Measurements from ENCODE around the gene PNMA5. TPM values are rescaled to one million over a fixed set of nuclear protein-coding genes. Genes with fewer than 3 reads are reported as not detected.

PNMA5 gene
- not detected in 5 replicates for total RNA-seq (2022; extraction: Qiagen RNA extraction; ENCODE audit: low read depth)

DNA sequence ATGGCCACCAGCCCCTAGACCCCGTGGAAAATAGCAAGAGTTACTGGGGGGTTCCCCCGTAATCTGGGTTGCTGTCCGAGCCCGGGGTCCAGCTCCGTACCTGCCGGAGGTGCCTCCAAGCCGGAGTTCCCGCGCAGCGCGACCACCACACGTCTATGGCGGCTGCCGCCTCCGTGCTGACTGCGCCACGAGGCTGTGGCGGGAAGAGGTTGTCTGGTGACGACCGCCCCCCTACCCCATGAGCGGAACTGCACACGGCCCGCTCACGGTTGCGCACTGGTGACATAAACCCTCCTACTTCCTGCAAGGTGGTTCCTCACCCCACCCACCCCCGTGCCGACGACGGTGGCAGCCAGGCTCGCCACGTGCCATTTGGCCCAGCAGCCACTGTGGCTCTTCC is at the start of gene PNMA5:
Gene PNMA5, minus strand, starts transcription at position 184 of the 400 bp plus-strand sequence. CDS start 2,518 bp downstream, outside the sequence.

Other genes starting within 250 kb of the PNMA5 start
- gene MAGEA2, start 240.3 kb downstream of the PNMA5 start, total RNA-seq (2022; extraction: Qiagen RNA extraction; ENCODE audit: low read depth): 0.16 to 0.24 TPM in 2 of 5 replicates, not detected in the others
- not detected in 5 replicates for gene CSAG3, start 234.9 kb downstream of the PNMA5 start, total RNA-seq (2022; extraction: Qiagen RNA extraction; ENCODE audit: low read depth)
- 10.6 to 13.7 TPM (median 12.4 TPM) in 5 replicates for gene MAGEA6, start 224.4 kb downstream of the PNMA5 start, total RNA-seq (2022; extraction: Qiagen RNA extraction; ENCODE audit: low read depth)
- 68.5 to 80.9 TPM (median 76.0 TPM) in 5 replicates for gene CETN2, start 163.4 kb downstream of the PNMA5 start, total RNA-seq (2022; extraction: Qiagen RNA extraction; ENCODE audit: low read depth)
- 40.5 to 48.5 TPM (median 44.2 TPM) in 5 replicates for gene NSDHL, start 163.1 kb downstream of the PNMA5 start, total RNA-seq (2022; extraction: Qiagen RNA extraction; ENCODE audit: low read depth)
- 6.9 to 9.3 TPM (median 8.6 TPM) in 5 replicates for gene ZNF185, start 96.0 kb downstream of the PNMA5 start, total RNA-seq (2022; extraction: Qiagen RNA extraction; ENCODE audit: low read depth)
- 0.13 to 0.27 TPM (median 0.16 TPM) in 5 replicates for gene PNMA3, start 62.4 kb upstream of the PNMA5 start, total RNA-seq (2022; extraction: Qiagen RNA extraction; ENCODE audit: low read depth)
- 3.7 to 5.1 TPM (median 4.5 TPM) in 5 replicates for gene PNMA6A, start 78.3 kb upstream of the PNMA5 start, total RNA-seq (2022; extraction: Qiagen RNA extraction; ENCODE audit: low read depth)
- gene MAGEA1, start 185.2 kb upstream of the PNMA5 start, total RNA-seq (2022; extraction: Qiagen RNA extraction; ENCODE audit: low read depth): 0.09 to 0.22 TPM (median 0.16 TPM) in 3 of 5 replicates, not detected in the others